GM19468 (cell line): Measurements from ENCODE around the gene PTPRD.
A peak's percentile ranks its signal among the peaks of the same experiment; 100 is the strongest.

Experiments used
- ATAC-seq: cut with Tn5 transposase; IDR thresholded peaks from one replicate; pipeline ENCODE4 v1.9.1; 2021; ENCODE audit warnings: mild to moderate bottlenecking, moderate library complexity, moderate number of reproducible peaks; ENCODE audit not compliant: unreplicated experiment; ENCODE audit errors: extremely low read depth

The PTPRD gene

GRCh38 chr9:10079284-10079964, 533.4 kb downstream of the PTPRD start:
- peak; percentile 41 for ATAC-seq

GRCh38 chr9:10071579-10071978, 541.2 kb downstream of the PTPRD start:
- peak; percentile 64 for ATAC-seq

GRCh38 chr9:10062629-10063395, 550.0 kb downstream of the PTPRD start:
- ATAC-seq = no peak

GRCh38 chr9:10059044-10059443, 553.8 kb downstream of the PTPRD start:
- ATAC-seq = no peak

- no peak for ATAC-seq
Measured at GRCh38 chr9:10055886-10056395, 556.9 kb downstream of the PTPRD start.

GRCh38 chr9:10054456-10054855, 558.3 kb downstream of the PTPRD start:
- no peak for ATAC-seq

- ATAC-seq = no peak
Measured at GRCh38 chr9:10052916-10053315, 559.9 kb downstream of the PTPRD start.

- ATAC-seq = no peak
Measured at GRCh38 chr9:10052181-10052580, 560.6 kb downstream of the PTPRD start.

- ATAC-seq = no peak
Measured at GRCh38 chr9:10050016-10050415, 562.8 kb downstream of the PTPRD start.

GRCh38 chr9:10048994-10049393, 563.8 kb downstream of the PTPRD start:
- ATAC-seq = no peak

GRCh38 chr9:10045598-10045997, 567.2 kb downstream of the PTPRD start:
- ATAC-seq = no peak

- no peak for ATAC-seq
Measured at GRCh38 chr9:10041726-10042229, 571.0 kb downstream of the PTPRD start.

- ATAC-seq = no peak
Measured at GRCh38 chr9:10036095-10036494, 576.7 kb downstream of the PTPRD start.

GRCh38 chr9:10032166-10032565, 580.6 kb downstream of the PTPRD start:
- no peak for ATAC-seq

- ATAC-seq = no peak
Measured at GRCh38 chr9:10026443-10026984, 586.3 kb downstream of the PTPRD start.

GRCh38 chr9:10015755-10016154, 597.0 kb downstream of the PTPRD start:
- no peak for ATAC-seq

GRCh38 chr9:10014889-10015288, 597.9 kb downstream of the PTPRD start:
- ATAC-seq = no peak

- ATAC-seq = no peak
Measured at GRCh38 chr9:10009401-10009800, 603.4 kb downstream of the PTPRD start.

- no peak for ATAC-seq
Measured at GRCh38 chr9:10008101-10008799, 604.6 kb downstream of the PTPRD start.

- no peak for ATAC-seq
Measured at GRCh38 chr9:10007356-10007755, 605.4 kb downstream of the PTPRD start.
